Type B pancreatic cell (in vitro differentiated cells): ENCODE data around the gene EPHA2. TPM values are rescaled to one million over a fixed set of nuclear protein-coding genes. Genes with fewer than 3 reads are reported as not detected.

ENCODE experiments used
- DNase-seq: peaks from one replicate; pipeline ENCODE4 v3.0.0; 2021; ENCODE audit warnings: mixed read lengths; ENCODE audit not compliant: unreplicated experiment; ENCODE audit errors: extremely low spot score
- H3K27ac Mint-ChIP-seq: 2 replicates; pipeline ENCODE4 v1.8.0; 2021; ENCODE audit warnings: mild to moderate bottlenecking, mixed read lengths
- H3K27me3 Mint-ChIP-seq: 2 replicates; pipeline ENCODE4 v1.8.0; 2021; ENCODE audit warnings: mixed read lengths
- H3K36me3 Mint-ChIP-seq: 2 replicates; pipeline ENCODE4 v1.8.0; 2021; ENCODE audit warnings: mixed read lengths
- H3K4me1 Mint-ChIP-seq: one replicate; pipeline ENCODE4 v1.8.0; 2021; ENCODE audit warnings: mixed read lengths; ENCODE audit not compliant: unreplicated experiment
- H3K4me3 Mint-ChIP-seq: 2 replicates; pipeline ENCODE4 v1.8.0; 2021; ENCODE audit warnings: mild to moderate bottlenecking, mixed read lengths
- H3K9me3 Mint-ChIP-seq: 2 replicates; pipeline ENCODE4 v1.8.0; 2021; ENCODE audit warnings: mixed read lengths
- CTCF ChIP-seq: fragments of 200-600 bp; sonication (generic); conservative IDR thresholded peaks from 2 replicates; pipeline ENCODE4 v1.5.0; 2021; ENCODE audit warnings: antibody characterized with exemption, mild to moderate bottlenecking
- total RNA-seq: library from RNA; stranded (reverse); gene quantifications from 2 replicates; pipeline ENCODE4 v1.2.1, GENCODE V29; 2021; ENCODE audit warnings: low replicate concordance

EPHA2 gene
- total RNA-seq, 1 donor from 2014 or later = 40.3 TPM

DNA sequence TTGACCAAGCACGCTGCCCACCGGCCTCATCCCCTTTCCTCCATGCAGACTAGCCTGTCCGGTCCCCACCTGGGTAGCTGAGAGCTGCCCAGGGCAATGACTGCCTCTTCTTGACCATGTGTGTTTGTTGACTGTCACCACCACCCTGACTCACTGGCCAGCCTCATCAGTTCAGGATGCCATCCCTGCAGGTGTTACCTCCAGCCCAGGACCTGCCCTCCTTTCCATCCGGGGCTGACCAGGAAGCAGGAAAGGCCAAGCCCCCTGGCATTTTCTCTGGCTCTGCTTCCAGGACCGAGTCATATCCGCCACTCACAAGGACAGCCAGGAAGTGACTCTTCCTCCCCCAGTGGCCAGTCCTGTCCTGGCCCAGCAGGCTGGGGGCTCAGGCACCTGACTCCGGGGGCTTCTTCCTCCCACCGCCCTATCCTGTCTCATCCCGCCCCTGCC is 17.1 kb downstream of the EPHA2 start:
- H3K27me3 Mint-ChIP-seq = no peaks in the 10 kb centered on the region
- H3K4me1 Mint-ChIP-seq = peaks cover 21% of the 10 kb centered on the region
- H3K9me3 Mint-ChIP-seq = no peaks in the 10 kb centered on the region
- peaks cover 13% of the 10 kb centered on the region for H3K36me3 Mint-ChIP-seq
- peak overlapping the region; percentile 25 for H3K4me3 Mint-ChIP-seq
- no peak for TF ChIP-seq CTCF
- H3K27ac Mint-ChIP-seq = peak overlapping the region; percentile 81
- DNase-seq = no peak

DNA sequence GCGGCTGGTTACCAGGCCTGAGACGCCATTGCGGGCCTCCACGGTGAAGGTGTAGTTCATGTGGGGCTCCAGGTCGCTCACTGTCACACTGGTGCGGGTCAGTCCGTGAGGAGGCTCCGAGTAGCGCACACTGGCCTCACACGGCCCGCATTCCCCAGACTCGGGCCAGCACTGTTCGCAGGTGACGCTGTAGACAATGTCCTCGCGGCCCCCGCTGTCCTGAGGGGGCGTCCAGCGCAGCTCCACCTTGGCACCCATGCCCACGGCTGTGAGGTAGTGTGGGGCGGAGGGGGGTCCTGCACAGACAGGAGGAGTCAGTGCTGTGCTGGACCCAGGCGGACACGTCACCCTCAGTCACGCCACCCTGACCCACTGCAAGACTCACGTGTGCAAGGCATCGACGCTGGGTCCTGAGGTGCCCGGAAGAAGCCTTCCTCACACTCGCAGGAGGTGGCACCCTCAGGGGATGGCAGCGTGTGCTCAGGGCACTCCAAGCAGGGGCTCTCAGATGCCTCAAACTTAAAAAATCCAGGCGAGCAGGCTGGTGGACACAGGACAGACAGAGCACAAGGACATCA is 17.9 kb downstream of the EPHA2 start:
- no peak for DNase-seq
- Mint-ChIP-seq H3K9me3 (no peaks in the 10 kb centered on the region), H3K27ac (peak overlapping the region; percentile 81), H3K4me3 (no peak overlapping the region), H3K36me3 (peaks cover 13% of the 10 kb centered on the region), H3K4me1 (peaks cover 21% of the 10 kb centered on the region), H3K27me3 (no peaks in the 10 kb centered on the region)
- no peak for TF ChIP-seq CTCF

GRCh38 chr1:16135501-16135900 is 20.4 kb downstream of the EPHA2 start:
- Mint-ChIP-seq H3K36me3 (peaks cover 11% of the 10 kb centered on the region), H3K4me3 (no peak overlapping the region), H3K4me1 (peaks cover 6% of the 10 kb centered on the region), H3K9me3 (no peaks in the 10 kb centered on the region), H3K27ac (no peak overlapping the region), H3K27me3 (no peaks in the 10 kb centered on the region)
- DNase-seq = no peak
- TF ChIP-seq CTCF = no peak

DNA sequence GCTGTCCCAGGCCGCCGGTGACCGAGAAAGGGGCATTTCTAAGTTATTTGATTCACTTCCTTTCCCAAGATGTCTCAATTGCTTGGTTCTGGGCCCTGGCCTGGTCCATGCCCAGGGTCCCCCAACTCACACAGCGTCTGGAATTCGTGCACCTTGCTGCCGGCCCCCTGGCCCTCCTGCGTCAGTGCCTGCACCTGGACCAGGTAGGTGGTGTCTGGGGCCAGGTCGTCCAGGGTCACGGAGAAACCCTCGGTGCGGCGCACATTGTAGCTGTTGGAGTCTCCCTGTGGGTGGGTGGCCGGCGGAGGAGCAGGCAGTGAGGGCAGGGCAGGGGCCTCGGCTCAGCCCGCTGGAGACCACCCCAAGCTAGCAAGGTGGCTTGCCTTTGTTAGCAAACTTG is 21.0 kb downstream of the EPHA2 start:
- peaks cover 6% of the 10 kb centered on the region for H3K4me1 Mint-ChIP-seq
- H3K27ac Mint-ChIP-seq = no peak overlapping the region
- peaks cover 15% of the 10 kb centered on the region for H3K36me3 Mint-ChIP-seq
- H3K4me3 Mint-ChIP-seq = no peak overlapping the region
- H3K9me3 Mint-ChIP-seq = no peaks in the 10 kb centered on the region
- no peak for TF ChIP-seq CTCF
- no peaks in the 10 kb centered on the region for H3K27me3 Mint-ChIP-seq
- no peak for DNase-seq

- H3K27me3 Mint-ChIP-seq = no peaks in the 10 kb centered on the region
- no peak for TF ChIP-seq CTCF
- no peaks in the 10 kb centered on the region for H3K9me3 Mint-ChIP-seq
- H3K36me3 Mint-ChIP-seq = peaks cover 16% of the 10 kb centered on the region
- no peak overlapping the region for H3K4me3 Mint-ChIP-seq
- no peak for DNase-seq
- peaks cover under 1% of the 10 kb centered on the region for H3K4me1 Mint-ChIP-seq
- peak overlapping the region; percentile 53 for H3K27ac Mint-ChIP-seq
Observed at GRCh38 chr1:16134066-16134801, 21.6 kb downstream of the EPHA2 start.
